Mesenchymal stem cell (in vitro differentiated cells and primary cell): ENCODE data around the gene BSDC1.

Experiments
- DNase-seq: peaks from one replicate; pipeline ENCODE4 v3.0.0-alpha.2; 2013
- H2AFZ ChIP-seq: one replicate; pipeline ENCODE4 v1.6.1; 2013; ENCODE audit warnings: low read depth, mild to moderate bottlenecking, control low read depth, inconsistent platforms, low read length, moderate library complexity
- H2AK5ac ChIP-seq: 2 replicates; pipeline ENCODE4 v1.6.1; 2013; ENCODE audit warnings: low read length, moderate library complexity, mild to moderate bottlenecking, inconsistent platforms; ENCODE audit not compliant: severe bottlenecking
- H2BK120ac ChIP-seq: one replicate; pipeline ENCODE4 v1.6.1; 2013; ENCODE audit warnings: low read depth, mild to moderate bottlenecking, inconsistent platforms, low read length, moderate library complexity
- H2BK12ac ChIP-seq, 2 experiments: one replicate each; pipeline ENCODE4 v1.6.1; 2013; ENCODE audit warnings: inconsistent platforms in 2 of 2, low read length in 2 of 2, mild to moderate bottlenecking in 2 of 2, moderate library complexity in 2 of 2, control low read depth in 1 of 2
- H2BK15ac ChIP-seq: one replicate; pipeline ENCODE4 v1.6.1; 2013; ENCODE audit warnings: mild to moderate bottlenecking, low read depth, inconsistent platforms; ENCODE audit not compliant: poor library complexity, severe bottlenecking
- H2BK5ac ChIP-seq: 2 replicates; pipeline ENCODE4 v1.6.1; 2013; ENCODE audit warnings: low read depth, mild to moderate bottlenecking, low read length, control low read depth, inconsistent platforms; ENCODE audit not compliant: poor library complexity, severe bottlenecking
- H3K14ac ChIP-seq, 2 experiments: one replicate each; pipeline ENCODE4 v1.6.1; 2013; ENCODE audit warnings: inconsistent platforms in 2 of 2, low read length in 2 of 2, control low read depth in 1 of 2, mild to moderate bottlenecking in 1 of 2, moderate library complexity in 1 of 2
- H3K18ac ChIP-seq, 2 experiments: one replicate each; pipeline ENCODE4 v1.6.1; 2013; ENCODE audit warnings: inconsistent platforms in 2 of 2, low read length in 2 of 2, control low read depth in 1 of 2, low read depth in 1 of 2, mild to moderate bottlenecking in 1 of 2
- H3K23ac ChIP-seq, 2 experiments: one replicate each; pipeline ENCODE4 v1.6.1; 2013; ENCODE audit warnings: inconsistent platforms in 2 of 2, low read length in 2 of 2, mild to moderate bottlenecking in 2 of 2, moderate library complexity in 2 of 2, control low read depth in 1 of 2
- H3K27ac ChIP-seq: 2 replicates; pipeline ENCODE4 v1.5.1; 2013; ENCODE audit warnings: mild to moderate bottlenecking, moderate library complexity, low read length, control low read depth, inconsistent platforms; ENCODE audit not compliant: poor library complexity, severe bottlenecking
- H3K27me3 ChIP-seq, 2 experiments: 2 replicates each; pipeline versions ENCODE4 v1.6.1 to v1.7.0; 2013; ENCODE audit warnings: low read length in 2 of 2, mild to moderate bottlenecking in 2 of 2, moderate library complexity in 2 of 2, control low read depth in 1 of 2, inconsistent platforms in 1 of 2; ENCODE audit not compliant: control insufficient read depth in 1 of 2, insufficient read depth in 1 of 2
- H3K36me3 ChIP-seq, 2 experiments: 2 replicates each; pipeline versions ENCODE4 v1.6.1 to v1.7.0; 2013; ENCODE audit warnings: low read length in 2 of 2, control low read depth in 1 of 2, inconsistent platforms in 1 of 2, low read depth in 1 of 2, mild to moderate bottlenecking in 1 of 2; ENCODE audit not compliant: insufficient read depth in 2 of 2, control insufficient read depth in 1 of 2
- H3K4ac ChIP-seq, 2 experiments: one replicate each; pipeline ENCODE4 v1.6.1; 2013; ENCODE audit warnings: inconsistent platforms in 2 of 2, low read length in 2 of 2, mild to moderate bottlenecking in 2 of 2, moderate library complexity in 2 of 2, control low read depth in 1 of 2, low read depth in 1 of 2
- H3K4me1 ChIP-seq: 2 replicates; pipeline ENCODE4 v1.6.1; 2013; ENCODE audit warnings: low read depth, low read length, control low read depth; ENCODE audit not compliant: control insufficient read depth, insufficient read depth
- H3K4me2 ChIP-seq: 2 replicates; pipeline ENCODE4 v1.6.1; 2013; ENCODE audit warnings: low read length, mild to moderate bottlenecking, inconsistent platforms; ENCODE audit not compliant: poor library complexity, severe bottlenecking
- H3K4me3 ChIP-seq, 2 experiments: 2 replicates each; pipeline versions ENCODE4 v1.5.1 to v1.7.0; 2013; ENCODE audit warnings: low read length in 2 of 2, mild to moderate bottlenecking in 2 of 2, control low read depth in 1 of 2, low read depth in 1 of 2; ENCODE audit not compliant: insufficient read depth in 1 of 2
- H3K79me1 ChIP-seq: replicated peaks from 2 replicates; pipeline ENCODE4 v1.6.1; 2013; ENCODE audit warnings: mild to moderate bottlenecking, control low read depth, low read length, inconsistent platforms; ENCODE audit not compliant: poor library complexity, severe bottlenecking
- H3K9ac ChIP-seq: 2 replicates; pipeline ENCODE4 v1.7.0; 2013; ENCODE audit warnings: mild to moderate bottlenecking, low read length, moderate library complexity
- H3K9me3 ChIP-seq: 2 replicates; pipeline ENCODE4 v1.7.0; 2013; ENCODE audit warnings: mild to moderate bottlenecking, low read length; ENCODE audit not compliant: control insufficient read depth
- H4K8ac ChIP-seq: one replicate; pipeline ENCODE4 v1.6.1; 2013; ENCODE audit warnings: inconsistent platforms, mild to moderate bottlenecking, low read length, moderate library complexity
- H4K91ac ChIP-seq: one replicate; pipeline ENCODE4 v1.6.1; 2013; ENCODE audit warnings: mild to moderate bottlenecking, low read length, inconsistent platforms
- WGBS: methylation state at CpG from one replicate; pipeline ENCODE4 v1.1.7; 2013; ENCODE audit warnings: mixed read lengths; 5-methylcytosine and 5-hydroxymethylcytosine counted together

The BSDC1 gene

GRCh38 chr1:32352831-32353383 lies 41.3 kb downstream of the BSDC1 start:
- Histone ChIP-seq H3K9me3 (no peaks in the 10 kb centered on the region), H3K4me2 (no peak overlapping the region), H3K9ac (peak overlapping the region; percentile 95), H3K27me3 (no peaks in the 10 kb centered on the region), H3K79me1 (peaks cover 11% of the 10 kb centered on the region), H4K91ac (peak overlapping the region; percentile 99), H3K14ac (no peak overlapping the region), H3K23ac (no peak overlapping the region), H2AK5ac (peak overlapping the region; percentile 41), H3K4me1 (peaks cover 29% of the 10 kb centered on the region), H3K18ac (peak overlapping the region; percentile 97), H2BK5ac (no peak overlapping the region), H2BK15ac (no peak overlapping the region), H2BK120ac (peak overlapping the region; percentile 76), H3K4me3 (peak overlapping the region in 1 of 2 experiments; percentile 89), H2BK12ac (peak overlapping the region; percentile 80 to 87), H3K36me3 (peaks cover 7 to 23% of the 10 kb centered on the region in 2 experiments), H4K8ac (peak overlapping the region; percentile 95), H3K4ac (peak overlapping the region; percentile 89 to 100), H3K27ac (no peak overlapping the region), H2AFZ (no peak overlapping the region)
- WGBS: 74% methylated on average over 2 of the region's 2 CpGs
- peak; percentile 54 for DNase-seq

GRCh38 chr1:32352239-32352745 lies 41.9 kb downstream of the BSDC1 start:
- Histone ChIP-seq H3K27ac (peak overlapping the region; percentile 65), H3K14ac (peak overlapping the region; percentile 41 to 48), H2BK120ac (peak overlapping the region; percentile 99), H2BK15ac (peak overlapping the region; percentile 97), H3K23ac (peak overlapping the region in 1 of 2 experiments; percentile 38), H3K27me3 (no peaks in the 10 kb centered on the region), H3K36me3 (peaks cover 7 to 21% of the 10 kb centered on the region in 2 experiments), H2AFZ (no peak overlapping the region), H2AK5ac (no peak overlapping the region), H3K79me1 (peaks cover 11% of the 10 kb centered on the region), H4K8ac (peak overlapping the region; percentile 98), H2BK5ac (no peak overlapping the region), H3K9ac (peak overlapping the region; percentile 95), H3K18ac (peak overlapping the region; percentile 93 to 97), H3K9me3 (no peaks in the 10 kb centered on the region), H3K4me1 (peaks cover 30% of the 10 kb centered on the region), H2BK12ac (peak overlapping the region; percentile 81 to 91), H3K4ac (peak overlapping the region; percentile 96 to 99), H4K91ac (peak overlapping the region; percentile 99), H3K4me3 (peak overlapping the region; percentile 76 to 89), H3K4me2 (peak overlapping the region; percentile 72)
- DNase-seq: no peak
- 49% methylated on average over 7 of the region's 8 CpGs for WGBS

GRCh38 chr1:32351399-32352238 lies 42.6 kb downstream of the BSDC1 start:
- Histone ChIP-seq H3K4me1 (peaks cover 30% of the 10 kb centered on the region), H3K27me3 (peaks cover 0 to 1% of the 10 kb centered on the region in 2 experiments), H3K79me1 (peaks cover 11% of the 10 kb centered on the region), H3K9me3 (no peaks in the 10 kb centered on the region), H2BK120ac (peak overlapping the region; percentile 99), H2BK12ac (peak overlapping the region; percentile 81 to 91), H2AK5ac (peak overlapping the region; percentile 44), H3K14ac (peak overlapping the region; percentile 49 to 98), H4K8ac (peak overlapping the region; percentile 98), H2BK15ac (peak overlapping the region; percentile 97), H3K27ac (peak overlapping the region; percentile 87), H4K91ac (peak overlapping the region; percentile 99), H2BK5ac (peak overlapping the region; percentile 74), H3K4me2 (peak overlapping the region; percentile 72), H3K36me3 (peaks cover 7 to 17% of the 10 kb centered on the region in 2 experiments), H3K4me3 (peak overlapping the region; percentile 76 to 89), H3K18ac (peak overlapping the region; percentile 93 to 97), H2AFZ (peak overlapping the region; percentile 5), H3K9ac (peak overlapping the region; percentile 95), H3K4ac (peak overlapping the region; percentile 96 to 99), H3K23ac (peak overlapping the region; percentile 38)
- WGBS: 3% methylated on average over 69 of the region's 75 CpGs
- DNase-seq: peak; percentile 95
